Ecto neural progenitor cell (in vitro differentiated cells): Measurements from ENCODE around the gene TIGD1.
"Not testable (repeated sequence)": the region's sequence is repeated elsewhere in the genome, so short reads cannot be mapped to it uniquely, and the experiment has no call there.

Experiments used
- DNase-seq: peaks from one replicate; pipeline ENCODE4 v3.0.0-alpha.2; 2018; ENCODE audit warnings: low spot score

TIGD1 gene

GRCh38 chr2:232570481-232570880 lies 20.1 kb upstream of the TIGD1 start:
- DNase-seq = not testable (repeated sequence)

GRCh38 chr2:232569541-232569940 lies 19.2 kb upstream of the TIGD1 start:
- DNase-seq = no peak

DNA sequence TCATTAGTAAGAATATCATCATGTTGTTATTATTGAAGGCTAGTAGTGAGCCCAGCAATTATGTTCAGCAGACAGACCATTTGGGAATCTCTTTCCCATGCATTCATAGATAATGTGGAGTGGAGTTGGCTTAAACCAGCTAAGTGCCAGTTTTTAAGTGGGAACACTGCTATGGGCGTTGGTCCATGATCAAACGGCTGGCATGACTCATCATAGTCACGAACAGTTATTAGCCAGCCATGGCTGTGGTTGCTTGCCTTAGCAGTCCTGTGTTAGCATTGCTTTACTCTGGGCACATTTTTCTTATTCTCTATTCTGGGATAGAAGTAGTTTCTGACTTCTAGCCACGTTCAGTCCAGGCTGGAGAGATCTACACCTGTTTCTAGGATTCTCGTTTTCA lies 17.8 kb upstream of the TIGD1 start:
- DNase-seq = no peak

- DNase-seq = no peak
These were observed 17.4 kb upstream of the TIGD1 start for GRCh38 chr2:232567721-232568120.

DNA sequence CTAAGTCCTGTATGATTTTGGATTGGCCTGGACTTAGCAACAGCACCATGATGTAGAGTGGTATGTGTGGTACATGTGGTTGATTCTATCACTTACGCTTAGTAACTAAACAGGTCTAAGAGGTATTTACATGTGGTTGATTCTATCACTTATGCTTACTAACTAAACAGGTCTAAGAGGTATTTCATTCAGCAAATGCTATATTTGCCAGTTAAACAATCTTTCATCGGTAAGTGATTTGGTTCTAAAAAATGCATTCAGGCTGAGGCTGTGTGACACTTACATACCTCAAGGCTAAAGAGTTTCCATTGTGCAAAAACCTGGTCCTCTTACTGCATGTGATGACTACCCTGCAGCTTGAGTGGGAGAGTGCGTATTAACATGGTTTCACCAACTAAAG lies 13.2 kb upstream of the TIGD1 start:
- DNase-seq = no peak

DNA sequence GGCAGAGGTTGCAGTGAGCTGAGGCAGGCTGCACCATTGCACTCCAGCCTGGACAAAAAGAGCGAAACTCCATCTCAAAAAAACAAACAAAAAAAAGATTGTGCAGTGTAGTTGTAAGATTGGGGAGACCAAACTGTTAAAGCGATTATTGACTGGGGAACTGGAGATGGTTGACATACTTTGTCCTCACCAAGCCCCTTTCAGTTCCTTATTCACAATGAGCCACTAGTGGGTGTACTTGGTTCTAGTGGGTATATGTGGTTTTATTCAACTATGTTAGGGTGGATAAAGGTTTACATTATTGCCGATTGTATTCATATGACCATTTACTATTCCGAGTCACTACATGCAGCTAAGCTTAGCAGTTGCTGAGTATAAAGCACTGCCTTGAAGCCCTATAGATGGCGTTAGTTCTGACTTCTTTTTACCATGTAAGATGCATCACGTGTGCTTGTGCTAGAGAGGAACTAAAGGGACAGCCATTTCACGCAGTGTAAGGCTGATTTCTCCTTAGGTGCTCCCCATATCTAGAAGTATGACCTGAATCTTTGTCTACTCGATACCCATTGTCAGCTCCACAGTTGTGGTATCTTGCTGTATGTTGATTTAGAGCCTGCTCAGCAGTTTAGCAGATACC lies 12.3 kb upstream of the TIGD1 start:
- no peak for DNase-seq

DNA sequence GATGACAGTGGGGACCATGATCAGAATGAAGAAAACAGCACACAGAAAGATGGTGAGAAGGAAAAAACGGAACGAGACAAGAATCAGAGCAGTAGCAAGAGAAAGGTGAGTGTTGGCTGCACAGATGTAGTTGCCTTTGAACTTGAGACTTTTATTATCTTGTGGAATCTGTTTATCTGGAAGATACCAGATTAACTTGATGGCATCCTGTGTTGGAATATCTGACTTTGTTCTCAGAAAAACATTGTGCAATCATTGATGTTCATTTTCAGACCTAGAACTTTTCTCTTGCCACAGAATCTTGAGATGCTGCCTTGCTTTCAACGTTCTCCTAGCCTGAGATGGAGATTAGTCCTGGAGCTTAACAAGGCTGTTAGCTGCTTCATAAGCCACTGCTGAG lies 6.1 kb upstream of the TIGD1 start:
- no peak for DNase-seq

DNA sequence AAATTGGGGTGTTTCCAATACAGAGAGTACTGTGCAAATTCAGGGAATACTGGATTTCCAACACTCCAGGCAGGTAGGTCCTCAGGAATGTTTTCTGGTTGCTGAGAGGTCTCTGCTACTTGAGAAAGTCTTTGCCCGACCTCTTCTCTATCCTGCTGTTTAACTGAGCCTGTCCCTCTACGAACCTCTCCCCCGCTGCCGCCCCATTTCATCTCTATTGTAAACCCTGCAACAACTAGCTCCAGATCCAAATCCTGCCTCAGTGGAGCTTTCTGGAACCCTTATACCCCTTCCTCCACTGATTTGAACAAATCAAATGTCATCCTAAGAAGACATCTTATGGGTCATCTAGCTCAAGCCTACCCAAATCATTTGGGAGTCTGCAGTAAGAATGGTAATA lies 1.4 kb upstream of the TIGD1 start:
- DNase-seq = no peak

DNA sequence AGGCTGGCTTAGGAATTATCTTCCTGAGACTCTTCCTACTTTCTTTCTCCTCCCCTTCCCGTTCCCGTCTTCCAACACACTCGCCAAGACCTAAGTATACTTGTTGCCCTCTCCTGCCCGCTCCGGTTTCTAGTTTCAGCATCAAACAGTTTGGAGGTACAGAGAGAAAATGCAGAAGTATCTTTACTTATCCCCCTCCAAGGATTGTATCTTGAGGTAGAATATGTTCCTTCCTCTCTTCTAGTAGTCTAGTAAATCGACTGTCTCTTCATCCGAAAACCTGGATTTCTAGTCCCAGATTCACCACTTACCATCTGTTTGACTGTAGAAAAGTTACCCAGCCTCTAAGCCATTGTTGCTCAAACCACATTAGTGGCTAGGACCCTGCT lies 887 bp upstream of the TIGD1 start:
- no peak for DNase-seq

DNA sequence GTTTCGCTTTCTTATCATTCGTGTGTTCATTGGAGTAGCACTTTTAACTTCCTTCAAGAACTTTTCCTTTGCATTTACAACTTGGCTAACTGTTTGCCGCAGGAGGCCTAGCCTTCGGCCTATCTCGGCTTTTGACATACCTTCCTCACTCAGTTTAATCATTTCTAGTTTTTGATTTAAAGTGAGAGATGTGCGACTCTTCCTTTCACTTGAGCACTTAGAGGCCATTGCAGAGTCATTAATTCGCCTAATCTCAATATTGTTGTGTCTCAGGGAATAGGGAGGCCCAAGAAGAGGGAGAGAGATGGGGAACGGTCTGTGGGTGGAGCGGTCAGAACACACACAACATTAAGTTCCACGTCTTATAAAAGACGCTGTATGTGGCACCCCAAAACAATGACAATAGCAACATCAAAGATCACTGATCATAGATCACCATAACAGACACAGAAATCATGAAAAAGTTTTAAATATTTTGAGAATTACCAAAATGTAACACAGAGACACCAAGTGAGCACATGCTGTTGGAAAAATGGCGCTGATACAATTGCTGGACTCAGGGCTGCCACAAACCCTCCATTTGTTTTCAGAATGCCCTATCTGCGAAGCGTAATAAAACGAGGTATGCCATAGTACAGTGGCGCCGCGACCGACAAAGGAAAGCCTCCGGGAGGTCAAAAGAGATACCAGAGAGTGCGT lies 553 bp downstream of the TIGD1 start:
- no peak for DNase-seq

DNA sequence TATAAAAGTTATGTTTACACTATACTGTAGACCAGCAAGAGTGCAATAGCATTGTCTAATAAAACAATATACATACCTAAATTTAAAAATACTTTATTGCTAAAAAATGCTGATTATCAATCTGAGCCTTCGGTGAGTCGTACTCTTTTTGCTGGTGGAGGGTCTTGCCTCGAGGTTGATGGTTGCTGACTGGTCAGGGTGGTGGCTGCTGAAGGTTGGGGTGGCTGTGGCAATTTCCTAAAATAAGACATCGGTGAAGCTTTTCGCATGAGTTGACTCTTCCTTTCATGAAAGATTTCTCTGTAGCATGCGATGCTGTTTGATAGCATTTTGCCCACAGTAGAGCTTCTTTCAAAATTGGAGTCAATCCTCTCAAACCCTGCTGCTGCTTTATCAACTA lies 2.4 kb downstream of the TIGD1 start:
- no peak for DNase-seq

DNA sequence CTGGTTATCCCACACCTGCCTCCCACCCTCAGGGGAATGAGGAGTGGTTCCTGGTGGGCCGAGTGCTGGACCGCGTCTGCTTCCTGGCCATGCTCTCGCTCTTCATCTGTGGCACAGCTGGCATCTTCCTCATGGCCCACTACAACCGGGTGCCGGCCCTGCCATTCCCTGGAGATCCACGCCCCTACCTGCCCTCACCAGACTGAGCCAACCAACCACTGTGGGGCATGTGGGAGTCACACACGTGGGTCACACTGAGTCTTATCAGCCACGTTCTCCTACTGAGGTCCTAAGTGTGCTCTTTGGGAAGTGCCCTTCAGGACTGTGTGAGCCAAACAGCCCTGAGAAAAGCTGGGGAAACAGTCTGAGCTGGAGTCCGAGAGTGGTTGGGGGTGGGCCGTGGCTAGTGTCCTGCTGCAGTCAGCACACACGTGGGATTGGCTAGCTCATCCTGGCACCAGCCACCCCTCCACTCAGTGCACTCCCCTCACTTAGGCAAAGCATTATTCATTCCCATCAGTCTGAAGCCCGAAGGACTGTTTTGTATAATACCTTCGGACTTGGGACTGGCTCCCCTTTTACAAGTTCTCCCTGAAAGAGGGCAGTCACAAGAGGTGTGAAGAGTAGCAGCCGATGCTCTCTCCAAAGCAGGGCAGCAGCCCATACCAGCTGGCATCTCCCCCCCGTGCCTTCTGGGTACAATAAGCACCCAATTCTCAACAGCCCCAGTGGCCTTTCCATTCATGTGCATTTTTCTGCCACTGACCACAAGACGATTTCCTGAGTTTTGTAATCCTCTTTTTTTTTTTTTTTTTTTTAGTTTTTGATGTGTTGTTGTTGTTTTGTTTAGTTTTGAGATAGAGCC lies 4.6 kb downstream of the TIGD1 start:
- DNase-seq = no peak

DNA sequence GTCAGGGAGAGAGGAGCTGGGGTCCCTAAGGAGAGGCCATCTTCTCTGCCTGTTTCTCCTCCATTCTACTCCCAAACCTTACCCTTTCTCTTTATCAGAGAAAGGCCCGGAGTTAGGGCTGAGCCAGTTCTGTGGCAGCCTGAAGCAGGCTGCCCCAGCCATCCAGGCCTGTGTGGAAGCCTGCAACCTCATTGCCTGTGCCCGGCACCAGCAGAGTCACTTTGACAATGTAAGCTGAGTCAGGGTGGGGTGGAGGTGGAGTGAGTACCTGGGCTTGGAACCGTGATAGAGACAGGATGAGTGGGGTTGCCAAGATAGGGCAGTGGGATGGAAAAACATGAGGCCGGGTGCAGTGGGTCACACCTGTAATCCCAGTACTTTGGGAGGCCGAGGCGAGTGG lies 5.7 kb downstream of the TIGD1 start:
- no peak for DNase-seq

DNA sequence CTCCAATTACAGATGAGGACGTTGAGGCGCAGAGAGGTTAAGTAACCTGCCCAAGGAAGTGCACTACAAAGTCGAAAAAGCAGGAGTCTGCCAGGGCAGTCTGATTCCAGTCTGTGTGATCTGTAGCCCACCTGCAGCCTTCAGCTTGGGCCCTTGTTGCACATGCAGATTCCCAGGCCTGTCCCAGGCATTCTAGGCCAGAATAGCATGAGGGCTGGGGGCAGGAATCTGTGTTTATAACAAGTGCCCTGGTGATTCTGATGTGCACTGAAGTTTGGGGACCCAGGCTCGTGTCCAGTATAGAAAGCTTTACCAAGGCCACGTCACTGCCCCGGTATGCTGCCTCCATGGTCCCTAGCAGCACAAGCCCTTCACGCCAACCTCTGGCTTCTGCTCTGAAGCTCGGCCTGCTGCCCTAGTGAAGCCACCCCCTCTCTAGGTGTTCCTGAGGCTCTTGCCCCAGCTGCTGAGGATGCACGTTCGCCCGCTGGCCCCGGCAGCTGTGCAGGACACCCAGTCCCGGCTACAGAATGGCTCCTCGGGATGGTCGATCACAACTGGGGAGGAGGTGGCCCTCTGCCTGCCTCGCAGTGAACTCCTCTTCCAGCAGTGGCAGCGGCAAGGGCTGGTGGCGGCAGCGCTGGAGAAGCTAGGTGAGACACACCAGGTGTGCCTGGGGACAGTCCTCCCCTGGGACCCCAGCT lies 6.3 kb downstream of the TIGD1 start:
- no peak for DNase-seq

DNA sequence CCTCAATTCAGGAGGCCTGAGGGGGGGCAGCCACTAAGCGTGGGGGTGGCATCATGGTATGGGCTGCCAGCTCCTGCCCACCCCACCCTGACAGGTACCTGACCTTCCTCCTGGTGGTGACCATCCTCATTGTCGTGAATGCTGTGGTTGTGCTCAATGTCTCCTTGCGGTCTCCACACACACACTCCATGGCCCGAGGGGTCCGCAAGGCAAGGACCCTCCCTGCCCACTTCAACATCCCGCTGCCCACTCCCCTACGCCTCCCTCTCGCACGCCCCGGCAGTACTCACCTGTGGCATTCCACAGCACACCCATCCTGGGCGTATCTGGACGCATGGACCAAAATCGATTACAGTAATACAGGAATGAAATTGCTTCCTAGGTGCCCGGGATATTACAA lies 6.9 kb downstream of the TIGD1 start:
- DNase-seq = no peak

DNA sequence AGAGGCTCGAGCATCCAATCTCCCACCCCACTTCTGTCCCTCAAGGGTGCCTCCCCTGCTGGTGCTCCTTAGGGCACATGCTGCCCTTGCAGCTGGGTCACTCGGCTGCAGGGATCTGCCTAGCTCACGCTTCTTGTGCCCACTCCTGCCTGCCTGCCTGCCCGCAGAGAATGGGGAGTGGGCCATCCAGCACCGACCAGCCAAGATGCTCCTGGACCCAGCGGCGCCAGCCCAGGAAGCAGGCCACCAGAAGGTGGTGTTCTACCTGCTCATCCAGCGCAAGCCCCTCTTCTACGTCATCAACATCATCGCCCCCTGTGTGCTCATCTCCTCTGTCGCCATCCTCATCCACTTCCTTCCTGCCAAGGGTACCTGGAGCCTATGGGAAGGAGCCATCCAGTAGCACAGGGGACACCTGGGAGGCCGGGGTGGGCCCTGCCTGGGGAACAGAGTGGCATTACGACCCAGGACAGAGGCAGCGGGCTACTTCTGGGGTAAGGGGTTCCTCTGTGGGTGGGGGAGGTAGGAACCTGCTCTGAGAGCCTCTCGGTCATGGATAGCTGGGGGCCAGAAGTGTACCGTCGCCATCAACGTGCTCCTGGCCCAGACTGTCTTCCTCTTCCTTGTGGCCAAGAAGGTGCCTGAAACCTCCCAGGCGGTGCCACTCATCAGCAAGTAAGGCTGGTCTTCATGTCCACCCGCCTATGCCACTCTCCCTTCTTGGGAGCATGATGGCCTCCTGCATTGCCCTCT lies 7.5 kb downstream of the TIGD1 start:
- no peak for DNase-seq

DNA sequence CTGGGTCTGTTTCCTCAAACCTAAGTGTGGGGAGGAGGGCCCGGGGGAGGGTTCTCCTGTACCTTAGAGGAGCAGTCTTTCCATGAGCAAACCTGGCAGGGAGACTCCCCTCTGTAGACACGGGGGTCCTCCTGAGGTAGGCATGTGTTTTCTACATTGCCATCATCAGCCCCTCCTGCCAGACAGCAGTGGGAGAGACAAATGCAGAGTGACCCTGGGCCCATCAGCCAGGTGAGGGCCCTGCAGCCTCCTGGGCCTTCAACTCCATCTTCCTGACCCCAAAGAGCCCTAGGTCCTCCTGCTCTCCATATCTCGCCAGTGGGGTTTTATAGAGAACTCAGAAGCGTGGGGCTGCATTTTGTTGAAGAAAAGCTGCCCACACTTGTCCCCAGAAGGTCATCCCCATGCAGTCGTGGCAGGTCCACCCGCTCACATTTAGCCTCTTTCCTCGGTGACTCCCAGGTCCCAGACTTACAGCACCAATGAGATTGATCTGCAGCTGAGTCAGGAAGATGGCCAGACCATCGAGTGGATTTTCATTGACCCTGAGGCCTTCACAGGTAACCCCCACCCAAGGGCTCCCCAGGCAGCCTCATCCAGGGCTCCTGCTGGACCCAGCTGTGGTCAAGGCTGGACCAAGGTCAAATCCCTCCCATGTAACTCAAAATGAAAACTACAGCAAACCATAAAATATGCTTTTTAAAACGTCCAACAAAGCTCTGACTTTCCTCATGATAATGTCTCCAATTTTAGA lies 8.2 kb downstream of the TIGD1 start:
- no peak for DNase-seq

- DNase-seq = no peak
These were observed 9.0 kb downstream of the TIGD1 start for GRCh38 chr2:232541195-232541960.

- DNase-seq = no peak
These were observed 9.8 kb downstream of the TIGD1 start for GRCh38 chr2:232540441-232541041.
